CD14-positive monocyte (primary cell): Measurements from ENCODE around the gene ABHD12. TPM values are rescaled to one million over a fixed set of nuclear protein-coding genes. Genes with fewer than 3 reads are reported as not detected.

Source experiments
- DNase-seq, 3 donors: peaks; one replicate each; pipeline ENCODE4 v3.0.0-alpha.2; 2011 to 2022
- H2AFZ ChIP-seq: 2 replicates; pipeline ENCODE4 v1.6.0; 2012; ENCODE audit warnings: mild to moderate bottlenecking, low read depth, low read length, inconsistent platforms; ENCODE audit not compliant: insufficient read depth, poor library complexity, severe bottlenecking
- H3K27ac ChIP-seq, 2 donors: 1 replicate in 1 of 2; 2 replicates in 1 of 2; pipeline ENCODE4 v1.5.1; 2012 to 2013; ENCODE audit warnings: low read length in 2 of 2, control low read depth in 1 of 2, inconsistent platforms in 1 of 2, low read depth in 1 of 2, mild to moderate bottlenecking in 1 of 2
- H3K27me3 ChIP-seq, 2 donors: one replicate each; pipeline versions ENCODE4 v1.6.0 to v1.6.1; 2011 to 2013; ENCODE audit warnings: low read length in 2 of 2; ENCODE audit not compliant: control insufficient read depth in 2 of 2, insufficient read depth in 2 of 2
- H3K36me3 ChIP-seq, 2 donors: replicated peaks in 1 of 2; 1 replicate in 1 of 2; 2 replicates in 1 of 2; pipeline versions ENCODE4 v1.5.1 to v1.6.1; 2012 to 2013; ENCODE audit warnings: low read length in 2 of 2, control low read depth in 1 of 2, inconsistent platforms in 1 of 2, mild to moderate bottlenecking in 1 of 2; ENCODE audit not compliant: insufficient read depth in 2 of 2, control insufficient read depth in 1 of 2
- H3K4me1 ChIP-seq, 2 donors: 1 replicate in 1 of 2; 2 replicates in 1 of 2; pipeline versions ENCODE4 v1.5.1 to v1.6.1; 2012 to 2013; ENCODE audit warnings: low read length in 2 of 2, control low read depth in 1 of 2, inconsistent platforms in 1 of 2, mild to moderate bottlenecking in 1 of 2, moderate library complexity in 1 of 2; ENCODE audit not compliant: insufficient read depth in 2 of 2, control insufficient read depth in 1 of 2
- H3K4me2 ChIP-seq: replicated peaks from 2 replicates; pipeline ENCODE3; 2012; ENCODE audit warnings: low read length, moderate library complexity, mild to moderate bottlenecking; ENCODE audit not compliant: poor library complexity, severe bottlenecking; ENCODE audit errors: extremely low read depth
- H3K4me3 ChIP-seq, 3 experiments: fragments of 200-600 bp in 1 of 3; sonication (generic) in 1 of 3; replicated peaks in 1 of 3; 1 replicate in 2 of 3; 2 replicates in 1 of 3; pipeline ENCODE4 v1.5.1; 2011 to 2013; ENCODE audit warnings: low read length in 3 of 3, mild to moderate bottlenecking in 3 of 3, control low read depth in 2 of 3, low read depth in 2 of 3, inconsistent platforms in 1 of 3, moderate library complexity in 1 of 3
- H3K79me2 ChIP-seq: 2 replicates; pipeline ENCODE4 v1.6.0; 2012; ENCODE audit warnings: mild to moderate bottlenecking, control low read depth, inconsistent platforms, low read length, moderate library complexity; ENCODE audit not compliant: insufficient read depth
- H3K9ac ChIP-seq: 2 replicates; pipeline ENCODE4 v1.6.0; 2017; ENCODE audit warnings: low read length, mild to moderate bottlenecking; ENCODE audit not compliant: insufficient read depth, poor library complexity, severe bottlenecking
- H3K9me3 ChIP-seq, 2 donors: replicated peaks in 1 of 2; 1 replicate in 1 of 2; 2 replicates in 1 of 2; pipeline versions ENCODE4 v1.5.1 to v1.6.1; 2012 to 2013; ENCODE audit warnings: low read length in 2 of 2, control low read depth in 1 of 2; ENCODE audit not compliant: control insufficient read depth in 1 of 2, insufficient read depth in 1 of 2
- H4K20me1 ChIP-seq: 2 replicates; pipeline ENCODE4 v1.6.0; 2012; ENCODE audit warnings: mild to moderate bottlenecking, low read length, control low read depth, moderate library complexity; ENCODE audit not compliant: insufficient read depth
- H3K27ac Mint-ChIP-seq, 7 donors: one replicate each; pipeline ENCODE4 v1.8.0; 2020; ENCODE audit warnings: mild to moderate bottlenecking in 7 of 7, mixed read lengths in 7 of 7, moderate library complexity in 6 of 7, inconsistent platforms in 2 of 7
- H3K27me3 Mint-ChIP-seq, 3 donors: one replicate each; pipeline ENCODE4 v1.8.0; 2021 to 2022; ENCODE audit warnings: low read depth in 3 of 3, mild to moderate bottlenecking in 3 of 3, mixed read lengths in 3 of 3, moderate library complexity in 3 of 3, inconsistent platforms in 1 of 3
- H3K36me3 Mint-ChIP-seq, 2 donors: one replicate each; pipeline ENCODE4 v1.8.0; 2020; ENCODE audit warnings: mixed read lengths in 2 of 2, inconsistent platforms in 1 of 2, mild to moderate bottlenecking in 1 of 2
- H3K4me1 Mint-ChIP-seq: one replicate; pipeline ENCODE4 v1.8.0; 2020; ENCODE audit warnings: mild to moderate bottlenecking, mixed read lengths
- H3K4me3 Mint-ChIP-seq, 2 donors: one replicate each; pipeline ENCODE4 v1.8.0; 2020; ENCODE audit warnings: mild to moderate bottlenecking in 2 of 2, mixed read lengths in 2 of 2, moderate library complexity in 1 of 2
- H3K9me3 Mint-ChIP-seq, 7 donors: one replicate each; pipeline ENCODE4 v1.8.0; 2020 to 2022; ENCODE audit warnings: mixed read lengths in 7 of 7, mild to moderate bottlenecking in 6 of 7, moderate library complexity in 6 of 7, inconsistent platforms in 2 of 7
- CTCF ChIP-seq: fragments of 200-600 bp; IDR thresholded peaks from one replicate; pipeline ENCODE4 v1.8.0; 2022; ENCODE audit warnings: antibody characterized with exemption, mild to moderate bottlenecking
- WGBS: methylation state at CpG from one replicate; pipeline ENCODE4 v1.1.5; 2013; ENCODE audit warnings: missing lambda C conversion rate; ENCODE audit not compliant: insufficient coverage; 5-methylcytosine and 5-hydroxymethylcytosine counted together
- intact Hi-C, 2 donors: fragments of 100-400 bp; cut with micrococcal nuclease; formaldehyde crosslinking; loops; one replicate each; pipeline versions ENCODE4 v1.15.0 to v1.15.1; 2023
- polyA plus RNA-seq, 3 donors: library from polyadenylated mRNA; depleted of rRNA in 1 of 3; unstranded in 2 of 3; stranded (reverse) in 1 of 3; fragments of 300-500 nt in 2 of 3; fragments of >200 nt in 1 of 3; fragmentation: Illumina TruSeq in 2 of 3; gene quantifications; 1 replicate in 2 of 3; 2 replicates in 1 of 3; pipeline ENCODE4 v1.2.3, GENCODE V29; 2012 to 2021

Gene ABHD12
- polyA plus RNA-seq, 3 donors, result 20.3 to 34.5 (median 32.1) TPM

- no peak overlapping the region for H3K27ac Mint-ChIP-seq
- peaks cover 95 to 100% of the 10 kb centered on the region in 2 donors for H3K36me3 ChIP-seq
- no peak overlapping the region for H3K27ac ChIP-seq
- no peak overlapping the region for H2AFZ ChIP-seq
- H3K9me3 Mint-ChIP-seq, result peaks cover 0 to 2% (median 0%) of the 10 kb centered on the region in 7 donors
- H3K9me3 ChIP-seq, result no peaks in the 10 kb centered on the region
- no peaks in the 10 kb centered on the region for H3K79me2 ChIP-seq
- 95% methylated on average over 19 of the region's 19 CpGs for WGBS
- no peak overlapping the region for H3K4me3 ChIP-seq
- no peak overlapping the region for H3K9ac ChIP-seq
- DNase-seq, result no peak
- H3K36me3 Mint-ChIP-seq, result peaks cover 79 to 98% of the 10 kb centered on the region in 2 donors
- H3K4me1 ChIP-seq, result no peaks in the 10 kb centered on the region
- intact Hi-C loops, result no loop called here
- H3K4me3 Mint-ChIP-seq, result no peak overlapping the region
- H3K27me3 ChIP-seq, result no peaks in the 10 kb centered on the region
- TF ChIP-seq CTCF, result no peak
- H3K27me3 Mint-ChIP-seq, result no peaks in the 10 kb centered on the region
- H4K20me1 ChIP-seq, result no peaks in the 10 kb centered on the region
- H3K4me1 Mint-ChIP-seq, result no peaks in the 10 kb centered on the region
- no peak overlapping the region for H3K4me2 ChIP-seq
Measured at GRCh38 chr20:25277941-25278521, 112.6 kb downstream of the ABHD12 start.

GRCh38 chr20:25277051-25277801, 113.4 kb downstream of the ABHD12 start:
- Histone ChIP-seq H3K27me3 (no peaks in the 10 kb centered on the region), H3K79me2 (no peaks in the 10 kb centered on the region), H3K9me3 (no peaks in the 10 kb centered on the region), H3K4me2 (no peak overlapping the region), H3K4me1 (no peaks in the 10 kb centered on the region), H3K9ac (no peak overlapping the region), H3K4me3 (no peak overlapping the region), H4K20me1 (no peaks in the 10 kb centered on the region), H2AFZ (no peak overlapping the region), H3K36me3 (peaks cover 95 to 100% of the 10 kb centered on the region in 2 donors), H3K27ac (no peak overlapping the region)
- Mint-ChIP-seq H3K27ac (peak overlapping the region in 1 of 7 donors; percentile 10), H3K4me3 (no peak overlapping the region), H3K4me1 (no peaks in the 10 kb centered on the region), H3K27me3 (no peaks in the 10 kb centered on the region), H3K9me3 (no peaks in the 10 kb centered on the region), H3K36me3 (peaks cover 79 to 98% of the 10 kb centered on the region in 2 donors)
- intact Hi-C loops, result no loop called here
- no peak for DNase-seq
- no peak for TF ChIP-seq CTCF
- WGBS, result 97% methylated on average over 19 of the region's 24 CpGs
